Cerebellar cortex (tissue), 1 donor: Measurements from ENCODE around the gene CACNA1D.

Experiments used
- DNase-seq: peaks from one replicate; pipeline ENCODE4 v3.0.0-alpha.2; 2015; ENCODE audit warnings: low spot score

The CACNA1D gene

GRCh38 chr3:53691349-53691748, 196.9 kb downstream of the CACNA1D start:
- DNase-seq: no peak

GRCh38 chr3:53691885-53692284, 197.5 kb downstream of the CACNA1D start:
- DNase-seq: no peak

- DNase-seq: no peak
Measured at GRCh38 chr3:53693451-53693850, 199.0 kb downstream of the CACNA1D start.

GRCh38 chr3:53694046-53694445, 199.6 kb downstream of the CACNA1D start:
- DNase-seq: no peak

GRCh38 chr3:53694666-53695323, 200.4 kb downstream of the CACNA1D start:
- no peak for DNase-seq

- DNase-seq: no peak
Measured at GRCh38 chr3:53695324-53695690, 200.9 kb downstream of the CACNA1D start.

- no peak for DNase-seq
Measured at GRCh38 chr3:53696401-53697172, 202.2 kb downstream of the CACNA1D start.

- DNase-seq: no peak
Measured at GRCh38 chr3:53700441-53700840, 206.0 kb downstream of the CACNA1D start.

GRCh38 chr3:53702776-53703530, 208.5 kb downstream of the CACNA1D start:
- DNase-seq: peak; percentile 64

GRCh38 chr3:53703630-53704362, 209.4 kb downstream of the CACNA1D start:
- no peak for DNase-seq

- no peak for DNase-seq
Measured at GRCh38 chr3:53704363-53704725, 209.9 kb downstream of the CACNA1D start.

GRCh38 chr3:53705024-53705745, 210.8 kb downstream of the CACNA1D start:
- DNase-seq: no peak

GRCh38 chr3:53705774-53706173, 211.4 kb downstream of the CACNA1D start:
- no peak for DNase-seq

- DNase-seq: no peak
Measured at GRCh38 chr3:53707222-53707621, 212.8 kb downstream of the CACNA1D start.

GRCh38 chr3:53708001-53708621, 213.7 kb downstream of the CACNA1D start:
- DNase-seq: no peak

GRCh38 chr3:53709256-53709655, 214.8 kb downstream of the CACNA1D start:
- no peak for DNase-seq

- DNase-seq: peak; percentile 76
Measured at GRCh38 chr3:53709860-53710674, 215.7 kb downstream of the CACNA1D start.

GRCh38 chr3:53711387-53711786, 217.0 kb downstream of the CACNA1D start:
- no peak for DNase-seq

GRCh38 chr3:53712817-53713388, 218.5 kb downstream of the CACNA1D start:
- DNase-seq: no peak

- no peak for DNase-seq
Measured at GRCh38 chr3:53713626-53714025, 219.2 kb downstream of the CACNA1D start.
